Ramos (cell line): Measurements from ENCODE around the gene APPL2.
"Not testable (repeated sequence)": the region's sequence is repeated elsewhere in the genome, so short reads cannot be mapped to it uniquely, and the experiment has no call there.

Experiments used
- in situ Hi-C: fragments of 300-500 bp; cut with MboI; formaldehyde crosslinking; loops from one replicate; pipeline ENCODE4 v1.14.3; 2022; ENCODE audit warnings: low sequenced_read_pairs; ENCODE audit not compliant: unreplicated experiment

The APPL2 gene

GRCh38 chr12:105259226-105259625 lies 23.3 kb upstream of the APPL2 start:
- in situ Hi-C loops: no loop called here

DNA sequence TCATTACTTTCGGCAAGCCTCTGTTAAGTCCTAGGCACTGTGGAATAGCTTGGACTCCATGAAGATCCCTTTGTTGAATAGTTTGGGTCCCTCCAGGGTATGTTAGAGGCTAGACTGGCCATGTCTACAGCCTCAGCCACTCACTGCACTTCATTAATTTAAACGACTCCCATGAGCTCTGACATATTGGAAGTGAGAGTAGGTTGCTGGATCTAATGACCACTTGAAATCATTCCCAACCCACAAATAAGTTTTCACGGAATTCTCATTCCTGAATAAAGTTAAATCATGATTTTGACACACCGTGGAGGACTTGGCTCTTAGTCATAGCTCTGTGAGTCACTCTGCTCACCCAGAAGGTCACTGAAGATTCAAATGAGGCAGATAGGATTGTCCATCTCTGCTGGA lies 21.4 kb upstream of the APPL2 start:
- in situ Hi-C loops: no loop called here

- in situ Hi-C loops: no loop called here
Measured at GRCh38 chr12:105256921-105257320, 20.9 kb upstream of the APPL2 start.

- in situ Hi-C loops: not testable (repeated sequence)
Measured at GRCh38 chr12:105256431-105256830, 20.5 kb upstream of the APPL2 start.

DNA sequence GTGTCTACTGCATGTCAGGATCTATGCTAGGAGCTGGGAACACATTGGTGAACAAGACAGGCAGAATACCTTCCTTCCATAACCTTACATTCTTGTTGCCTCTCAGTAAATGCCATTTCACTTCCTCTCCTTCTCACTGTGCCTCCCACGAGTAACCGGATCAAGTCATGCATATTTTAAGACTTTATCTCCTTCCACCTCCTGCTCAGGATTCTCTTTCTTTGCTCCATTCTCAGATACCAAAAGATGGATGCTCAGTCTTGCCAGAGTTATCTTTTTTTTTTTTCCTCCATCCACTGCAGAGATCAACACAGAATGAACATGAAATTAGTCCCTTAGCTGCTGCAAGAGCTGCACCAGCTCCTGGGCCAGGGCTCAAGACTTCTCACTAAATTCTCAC lies 20.0 kb upstream of the APPL2 start:
- in situ Hi-C loops: no loop called here

DNA sequence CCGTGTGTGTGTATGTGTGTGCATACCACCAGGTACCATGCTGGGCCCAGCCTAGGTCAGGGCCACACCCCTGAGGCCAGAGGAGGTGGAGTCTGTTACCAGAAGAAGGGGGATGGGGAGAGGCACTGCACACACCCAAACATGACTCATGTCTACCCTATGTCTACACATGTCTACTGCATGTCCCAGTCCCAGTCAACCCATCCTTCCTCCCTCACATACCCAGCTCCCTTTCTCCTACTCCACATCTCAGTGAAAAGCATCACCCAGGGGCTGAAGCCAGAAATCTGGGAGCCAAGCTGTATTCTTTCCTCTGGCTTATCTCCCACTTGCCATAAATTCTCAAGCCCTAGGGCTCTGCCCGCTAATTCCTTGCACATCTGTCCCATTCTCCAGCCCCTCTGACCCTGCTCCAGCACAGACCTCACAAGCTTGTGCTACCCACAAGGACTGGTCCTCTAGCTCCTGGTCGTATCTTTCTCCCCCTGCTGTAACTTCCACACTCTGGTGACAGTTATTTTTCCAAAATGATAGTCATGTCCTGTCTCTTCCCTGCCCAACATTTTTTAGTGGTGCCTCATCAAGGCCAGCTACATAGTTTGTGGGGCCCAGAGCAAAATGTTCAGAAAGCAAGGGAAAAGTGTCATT lies 18.0 kb upstream of the APPL2 start:
- in situ Hi-C loops: no loop called here

GRCh38 chr12:105252901-105253300 lies 16.9 kb upstream of the APPL2 start:
- in situ Hi-C loops: no loop called here

DNA sequence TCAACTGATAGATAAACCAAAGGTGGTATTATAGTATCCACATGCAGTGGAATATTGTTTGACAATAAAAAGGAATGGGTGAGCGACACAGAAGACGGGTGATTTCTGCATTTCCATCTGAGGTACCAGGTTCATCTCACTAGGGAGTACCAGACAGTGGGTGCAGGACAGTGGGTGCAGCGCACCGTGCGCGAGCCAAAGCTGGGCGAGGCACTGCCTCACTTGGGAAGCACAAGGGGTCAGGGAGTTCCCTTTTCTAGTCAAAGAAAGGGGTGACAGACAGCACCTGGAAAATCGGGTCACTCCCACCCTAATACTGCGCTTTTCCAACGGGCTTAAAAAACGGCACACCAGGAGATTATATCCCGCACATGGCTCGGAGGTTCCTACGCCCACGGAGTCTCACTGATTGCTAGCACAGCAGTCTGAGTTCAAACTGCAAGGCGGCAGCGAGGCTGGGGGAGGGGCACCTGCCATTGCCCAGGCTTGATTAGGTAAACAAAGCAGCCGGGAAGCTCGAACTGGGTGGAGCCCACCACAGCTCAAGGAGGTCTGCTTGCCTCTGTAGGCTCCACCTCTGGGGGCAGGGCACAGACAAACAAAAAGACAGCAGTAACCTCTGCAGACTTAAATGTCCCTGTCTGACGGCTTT lies 9.9 kb upstream of the APPL2 start:
- in situ Hi-C loops: not testable (repeated sequence)

GRCh38 chr12:105245291-105245690 lies 9.3 kb upstream of the APPL2 start:
- in situ Hi-C loops: no loop called here

DNA sequence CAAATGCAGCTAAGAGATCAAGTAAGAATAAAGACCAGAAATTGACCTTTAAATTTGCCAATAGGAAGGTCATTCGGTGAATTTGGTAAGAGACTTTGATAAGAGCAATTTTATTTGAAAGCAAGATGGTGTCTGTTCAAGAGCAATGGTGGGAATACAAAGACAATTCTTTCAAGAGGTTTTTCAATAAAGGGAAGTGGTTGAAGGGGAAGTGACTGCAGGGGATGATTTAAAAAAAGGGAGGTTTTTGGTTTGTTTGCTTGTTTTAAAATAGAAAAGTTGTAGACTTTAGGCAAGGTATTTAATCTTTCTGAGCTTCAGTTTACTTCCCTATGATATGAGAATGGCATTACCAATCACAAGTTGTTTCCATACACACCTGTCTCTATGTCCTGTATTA lies 4.3 kb upstream of the APPL2 start:
- in situ Hi-C loops: no loop called here

GRCh38 chr12:105239304-105239703 lies 3.3 kb upstream of the APPL2 start:
- in situ Hi-C loops: no loop called here

GRCh38 chr12:105237666-105238065 lies 1.7 kb upstream of the APPL2 start:
- in situ Hi-C loops: no loop called here

GRCh38 chr12:105235281-105235731 lies 668 bp downstream of the APPL2 start:
- in situ Hi-C loops: no loop called here

- in situ Hi-C loops: no loop called here
Measured at GRCh38 chr12:105234197-105234596, 1.8 kb downstream of the APPL2 start.

DNA sequence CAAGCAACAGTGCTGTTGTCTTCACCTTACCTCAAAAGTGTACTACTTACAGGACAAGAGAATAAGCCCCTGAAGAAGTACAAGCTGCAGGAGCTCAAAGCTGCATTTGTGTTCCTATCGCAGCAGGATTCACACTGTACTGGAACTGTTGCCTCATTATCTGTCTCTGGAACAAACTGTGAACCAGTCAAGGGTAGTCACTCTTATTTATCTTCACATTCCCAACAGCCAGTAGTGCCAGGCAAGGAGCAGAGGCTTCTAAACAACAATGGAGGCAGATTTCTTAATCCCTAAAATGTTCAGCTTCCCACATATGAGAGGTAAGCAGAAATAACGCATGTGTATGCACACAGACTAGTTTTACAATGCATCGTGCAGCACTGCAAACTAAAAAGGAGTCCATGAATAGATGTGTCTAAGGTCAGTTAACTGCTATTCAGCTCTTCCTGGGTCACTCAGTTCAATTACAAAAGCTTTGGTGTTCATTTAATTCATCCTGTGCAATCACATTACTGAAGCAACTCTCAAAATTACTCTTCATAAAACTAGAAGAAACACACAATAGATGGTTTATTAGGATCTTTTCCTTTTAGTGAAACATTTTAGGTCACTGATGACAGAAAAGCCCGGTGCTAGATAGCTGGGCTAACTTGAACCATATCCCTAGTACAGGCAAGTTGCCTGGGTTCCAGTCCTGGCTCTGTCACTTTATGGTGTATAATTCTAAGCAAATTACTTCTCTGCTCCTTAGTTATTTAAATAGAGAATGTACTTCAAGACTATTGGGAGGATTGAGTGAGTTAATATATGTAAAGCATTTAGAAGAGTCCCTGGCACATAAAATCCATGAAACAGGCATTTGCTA lies 2.7 kb downstream of the APPL2 start:
- in situ Hi-C loops: no loop called here

DNA sequence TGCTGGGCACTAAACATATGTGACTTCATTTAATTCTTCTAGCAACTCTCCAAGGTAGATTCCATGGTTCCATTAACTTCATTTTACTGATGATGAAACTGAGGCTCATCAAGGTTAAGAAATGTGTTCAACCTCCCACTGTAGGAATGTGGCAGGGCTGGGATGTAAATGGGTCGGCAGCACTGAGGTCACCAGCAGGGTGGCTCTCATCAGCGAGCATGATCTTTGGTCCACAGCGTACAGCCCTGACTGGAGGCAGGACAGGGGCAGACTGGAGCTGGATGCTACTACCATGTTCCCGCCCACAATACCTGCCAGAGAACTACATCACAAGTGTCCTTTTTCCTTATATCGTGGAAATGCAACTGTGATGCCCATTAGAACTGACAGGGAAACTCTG lies 4.6 kb downstream of the APPL2 start:
- in situ Hi-C loops: no loop called here

DNA sequence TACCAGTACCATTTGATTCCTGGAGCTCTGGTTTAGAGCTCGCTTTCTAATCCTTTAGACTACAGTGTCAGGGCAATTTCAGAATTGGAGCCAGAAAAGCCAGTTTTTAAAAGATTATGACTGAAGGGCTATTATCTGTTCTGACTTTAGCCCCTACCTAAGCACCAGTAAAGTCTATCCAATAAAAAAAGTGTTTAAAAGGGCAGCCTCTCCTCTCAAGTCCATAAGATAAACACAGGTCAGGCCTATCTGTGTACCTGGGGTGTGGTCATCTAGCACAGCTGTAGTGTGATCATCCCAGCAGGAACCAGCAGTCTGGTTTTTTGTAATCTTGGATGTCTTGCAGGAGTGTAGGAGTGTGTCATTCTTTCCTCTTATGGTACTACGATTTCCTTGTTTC lies 6.6 kb downstream of the APPL2 start:
- in situ Hi-C loops: no loop called here

DNA sequence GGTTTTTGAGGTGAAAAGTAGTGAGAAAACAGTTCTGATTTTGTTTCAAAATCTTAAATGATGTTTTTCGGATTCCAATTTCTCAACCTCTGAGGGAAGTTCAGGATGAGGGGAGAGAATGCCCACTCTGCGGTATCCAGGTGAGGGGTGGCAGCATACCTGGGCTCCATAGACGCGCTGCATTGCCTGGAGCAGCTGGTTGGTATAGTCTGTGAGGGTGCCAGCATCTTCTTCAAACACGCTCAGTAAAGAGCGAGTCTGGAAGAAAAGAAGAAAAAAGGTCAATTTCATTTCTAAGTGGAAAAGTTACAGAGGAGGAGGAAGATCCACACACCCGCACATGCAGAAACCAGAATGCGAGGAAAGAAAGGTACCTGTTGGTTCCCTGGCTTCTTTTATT lies 7.0 kb downstream of the APPL2 start:
- in situ Hi-C loops: no loop called here

DNA sequence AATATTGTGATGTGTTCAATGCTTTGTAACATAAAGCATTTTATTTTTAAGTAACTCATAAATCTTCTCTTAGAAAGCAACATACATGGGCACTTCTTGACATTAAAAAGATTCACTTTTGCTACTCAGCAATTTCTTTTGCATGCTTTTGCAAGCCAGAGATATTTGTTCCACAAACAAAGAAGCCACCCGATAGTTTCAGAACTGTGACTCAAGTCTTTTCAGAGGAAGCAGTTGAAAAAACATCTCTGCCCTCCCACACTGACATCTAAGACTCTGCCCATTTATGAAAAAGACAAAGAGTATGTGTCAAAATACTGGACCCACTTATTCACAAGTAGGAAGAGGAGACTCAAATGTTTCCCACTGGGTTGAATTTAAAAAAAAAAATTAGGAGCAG lies 7.5 kb downstream of the APPL2 start:
- in situ Hi-C loops: no loop called here

DNA sequence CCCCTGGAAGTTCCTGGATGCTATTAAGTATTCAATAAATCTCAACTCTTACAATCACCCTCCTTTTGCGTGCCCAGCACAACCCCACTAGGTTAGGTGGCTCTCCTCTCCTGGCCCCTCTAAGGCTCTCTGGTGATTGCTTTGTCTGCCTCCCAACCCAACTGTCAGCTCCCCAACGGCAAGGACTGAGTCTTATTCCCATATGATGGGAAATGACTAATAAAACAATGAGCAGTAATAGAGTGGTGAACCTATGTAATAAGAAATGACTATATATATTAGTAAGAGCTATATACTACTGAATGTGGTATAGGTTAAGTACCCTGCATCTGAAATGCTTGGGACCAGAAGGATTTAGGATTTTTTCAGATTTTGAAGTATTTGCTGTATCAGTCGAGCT lies 8.1 kb downstream of the APPL2 start:
- in situ Hi-C loops: no loop called here

GRCh38 chr12:105226219-105226618 lies 9.8 kb downstream of the APPL2 start:
- in situ Hi-C loops: no loop called here
